Gastroesophageal sphincter (tissue), 3 donors: ENCODE data around the gene SPEM2.

Source experiments
- CTCF ChIP-seq, 4 experiments: fragments of 200-600 bp in 2 of 4; fragments of 450-650 bp in 2 of 4; sonication (generic) in 1 of 4; IDR thresholded peaks; one replicate each; pipeline ENCODE4 v1.5.1; 2017 to 2019; ENCODE audit warnings: antibody characterized with exemption in 4 of 4, mild to moderate bottlenecking in 2 of 4, moderate library complexity in 2 of 4
- POLR2AphosphoS5 ChIP-seq: sonication (generic); formaldehyde crosslinking; IDR thresholded peaks from one replicate; pipeline ENCODE4 v1.6.1; 2017; ENCODE audit warnings: antibody characterized with exemption

- TF ChIP-seq POLR2AphosphoS5 (no peak), CTCF (IDR thresholded peaks at IDR 0.05) (no peak)
Measured at GRCh38 chr17:7382901-7383300, 42.5 kb upstream of the SPEM2 start.
